KOPT-K1 (cell line): ENCODE measurements around the gene P2RY6.

Experiments
- H3K27ac ChIP-seq: fragments of 200-600 bp; sonication (generic); 2 replicates; pipeline ENCODE4 v1.5.1; 2016; ENCODE audit warnings: antibody characterized with exemption, mild to moderate bottlenecking, low read depth, low read length; ENCODE audit not compliant: poor library complexity, severe bottlenecking
- H3K36me3 ChIP-seq: fragments of 200-600 bp; sonication (generic); 2 replicates; pipeline ENCODE4 v1.5.1; 2017; ENCODE audit warnings: antibody characterized with exemption, mild to moderate bottlenecking, low read length, moderate library complexity; ENCODE audit not compliant: insufficient read depth
- H3K9me3 ChIP-seq: fragments of 200-600 bp; sonication (generic); 2 replicates; pipeline ENCODE4 v1.5.1; 2017; ENCODE audit warnings: antibody characterized with exemption, low read length, mild to moderate bottlenecking; ENCODE audit not compliant: insufficient read depth, poor library complexity, severe bottlenecking

P2RY6 gene

GRCh38 chr11:73308003-73308960 lies 36.1 kb downstream of the P2RY6 start, which contains the start of gene ARHGEF17:
TSS of gene ARHGEF17 (plus strand) at chr11:73308276. CDS start at chr11:73308639, 363 bp downstream.
- peak within 1 kb of the TSS; percentile 39 for H3K27ac ChIP-seq
- H3K9me3 ChIP-seq: no peaks in the 10 kb centered on the region
- no peaks in the 10 kb centered on the region for H3K36me3 ChIP-seq

- no peaks in the 10 kb centered on the region for H3K36me3 ChIP-seq
- no peak overlapping the region for H3K27ac ChIP-seq
- no peaks in the 10 kb centered on the region for H3K9me3 ChIP-seq
These were observed 37.1 kb downstream of the P2RY6 start for GRCh38 chr11:73308961-73309919.

DNA sequence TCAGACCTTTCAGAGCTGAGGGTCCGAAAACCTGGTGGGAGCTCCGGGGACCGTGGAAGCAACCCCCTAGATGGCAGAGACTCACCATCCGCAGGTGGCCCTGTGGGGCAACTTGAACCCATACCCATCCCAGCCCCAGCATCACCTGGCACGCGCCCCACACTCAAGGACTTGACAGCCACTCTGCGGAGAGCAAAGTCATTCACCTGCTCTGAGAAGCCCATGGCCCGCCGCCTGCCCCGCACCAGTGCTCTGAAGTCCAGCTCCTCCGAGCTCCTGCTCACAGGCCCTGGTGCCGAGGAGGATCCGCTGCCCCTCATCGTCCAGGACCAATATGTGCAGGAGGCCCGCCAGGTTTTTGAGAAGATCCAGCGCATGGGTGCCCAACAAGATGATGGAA lies 37.9 kb downstream of the P2RY6 start:
- no peak overlapping the region for H3K27ac ChIP-seq
- no peaks in the 10 kb centered on the region for H3K36me3 ChIP-seq
- H3K9me3 ChIP-seq: no peaks in the 10 kb centered on the region

- H3K9me3 ChIP-seq: no peaks in the 10 kb centered on the region
- no peak overlapping the region for H3K27ac ChIP-seq
- H3K36me3 ChIP-seq: no peaks in the 10 kb centered on the region
These were observed 38.7 kb downstream of the P2RY6 start for GRCh38 chr11:73310661-73311393.

GRCh38 chr11:73311394-73311869 lies 39.3 kb downstream of the P2RY6 start:
- Histone ChIP-seq H3K9me3 (no peaks in the 10 kb centered on the region), H3K27ac (no peak overlapping the region), H3K36me3 (no peaks in the 10 kb centered on the region)

- no peaks in the 10 kb centered on the region for H3K36me3 ChIP-seq
- no peaks in the 10 kb centered on the region for H3K9me3 ChIP-seq
- no peak overlapping the region for H3K27ac ChIP-seq
These were observed 39.9 kb downstream of the P2RY6 start for GRCh38 chr11:73312036-73312435.

- H3K27ac ChIP-seq: no peak overlapping the region
- H3K36me3 ChIP-seq: no peaks in the 10 kb centered on the region
- H3K9me3 ChIP-seq: no peaks in the 10 kb centered on the region
These were observed 40.8 kb downstream of the P2RY6 start for GRCh38 chr11:73312851-73313327.

- Histone ChIP-seq H3K27ac (peak overlapping the region; percentile 38), H3K36me3 (no peaks in the 10 kb centered on the region), H3K9me3 (no peaks in the 10 kb centered on the region)
These were observed 41.5 kb downstream of the P2RY6 start for GRCh38 chr11:73313652-73314051.

- no peaks in the 10 kb centered on the region for H3K9me3 ChIP-seq
- H3K27ac ChIP-seq: peak overlapping the region; percentile 38
- H3K36me3 ChIP-seq: no peaks in the 10 kb centered on the region
These were observed 42.2 kb downstream of the P2RY6 start for GRCh38 chr11:73314117-73314961.

GRCh38 chr11:73315293-73316020 lies 43.3 kb downstream of the P2RY6 start:
- H3K36me3 ChIP-seq: no peaks in the 10 kb centered on the region
- H3K27ac ChIP-seq: peak overlapping the region; percentile 38
- no peaks in the 10 kb centered on the region for H3K9me3 ChIP-seq

GRCh38 chr11:73316422-73316821 lies 44.3 kb downstream of the P2RY6 start:
- H3K9me3 ChIP-seq: no peaks in the 10 kb centered on the region
- H3K36me3 ChIP-seq: no peaks in the 10 kb centered on the region
- H3K27ac ChIP-seq: no peak overlapping the region

GRCh38 chr11:73317373-73317772 lies 45.2 kb downstream of the P2RY6 start:
- Histone ChIP-seq H3K36me3 (no peaks in the 10 kb centered on the region), H3K27ac (no peak overlapping the region)

DNA sequence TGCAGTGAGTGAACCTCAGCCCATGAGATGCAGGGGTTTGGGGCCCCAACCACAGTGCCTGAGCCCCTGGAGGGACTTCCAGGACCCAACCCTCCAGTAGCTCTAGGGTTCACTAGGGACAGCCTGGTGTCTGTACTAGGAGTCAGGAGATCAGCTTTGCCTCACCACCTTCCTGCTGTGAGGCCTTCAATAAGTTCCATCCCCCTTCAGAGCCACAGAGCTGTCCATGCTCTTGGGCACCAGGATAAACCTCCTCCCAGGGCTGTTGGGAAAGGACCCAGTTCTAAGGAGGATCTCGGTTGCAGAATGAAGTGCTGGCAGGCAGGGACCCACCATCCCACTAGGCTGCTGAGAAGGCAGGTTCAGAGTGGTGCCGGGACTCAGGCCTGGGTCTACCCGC lies 45.7 kb downstream of the P2RY6 start:
- no peaks in the 10 kb centered on the region for H3K9me3 ChIP-seq
- no peaks in the 10 kb centered on the region for H3K36me3 ChIP-seq
- no peak overlapping the region for H3K27ac ChIP-seq

More at GRCh38 chr11:73317373-73317772, 45.2 kb downstream of the P2RY6 start:
- H3K9me3 ChIP-seq: no peaks in the 10 kb centered on the region
